ENCODE measurements around the gene KLRC3.

GRCh38 chr12:10374624-10375018 lies 45.8 kb downstream of the KLRC3 start:
- no peak for TF ChIP-seq ZNF280B (CRISPR knock-in tag; IDR thresholded peaks at IDR 0.05; ENCODE audit: borderline replicate concordance)
- TF ChIP-seq ZNF629 (CRISPR knock-in tag; conservative IDR thresholded peaks at IDR 0.05), result no peak
- no peak for TF ChIP-seq ZNF331 (CRISPR knock-in tag; IDR thresholded peaks at IDR 0.05)
- TF ChIP-seq, protein P1, sequence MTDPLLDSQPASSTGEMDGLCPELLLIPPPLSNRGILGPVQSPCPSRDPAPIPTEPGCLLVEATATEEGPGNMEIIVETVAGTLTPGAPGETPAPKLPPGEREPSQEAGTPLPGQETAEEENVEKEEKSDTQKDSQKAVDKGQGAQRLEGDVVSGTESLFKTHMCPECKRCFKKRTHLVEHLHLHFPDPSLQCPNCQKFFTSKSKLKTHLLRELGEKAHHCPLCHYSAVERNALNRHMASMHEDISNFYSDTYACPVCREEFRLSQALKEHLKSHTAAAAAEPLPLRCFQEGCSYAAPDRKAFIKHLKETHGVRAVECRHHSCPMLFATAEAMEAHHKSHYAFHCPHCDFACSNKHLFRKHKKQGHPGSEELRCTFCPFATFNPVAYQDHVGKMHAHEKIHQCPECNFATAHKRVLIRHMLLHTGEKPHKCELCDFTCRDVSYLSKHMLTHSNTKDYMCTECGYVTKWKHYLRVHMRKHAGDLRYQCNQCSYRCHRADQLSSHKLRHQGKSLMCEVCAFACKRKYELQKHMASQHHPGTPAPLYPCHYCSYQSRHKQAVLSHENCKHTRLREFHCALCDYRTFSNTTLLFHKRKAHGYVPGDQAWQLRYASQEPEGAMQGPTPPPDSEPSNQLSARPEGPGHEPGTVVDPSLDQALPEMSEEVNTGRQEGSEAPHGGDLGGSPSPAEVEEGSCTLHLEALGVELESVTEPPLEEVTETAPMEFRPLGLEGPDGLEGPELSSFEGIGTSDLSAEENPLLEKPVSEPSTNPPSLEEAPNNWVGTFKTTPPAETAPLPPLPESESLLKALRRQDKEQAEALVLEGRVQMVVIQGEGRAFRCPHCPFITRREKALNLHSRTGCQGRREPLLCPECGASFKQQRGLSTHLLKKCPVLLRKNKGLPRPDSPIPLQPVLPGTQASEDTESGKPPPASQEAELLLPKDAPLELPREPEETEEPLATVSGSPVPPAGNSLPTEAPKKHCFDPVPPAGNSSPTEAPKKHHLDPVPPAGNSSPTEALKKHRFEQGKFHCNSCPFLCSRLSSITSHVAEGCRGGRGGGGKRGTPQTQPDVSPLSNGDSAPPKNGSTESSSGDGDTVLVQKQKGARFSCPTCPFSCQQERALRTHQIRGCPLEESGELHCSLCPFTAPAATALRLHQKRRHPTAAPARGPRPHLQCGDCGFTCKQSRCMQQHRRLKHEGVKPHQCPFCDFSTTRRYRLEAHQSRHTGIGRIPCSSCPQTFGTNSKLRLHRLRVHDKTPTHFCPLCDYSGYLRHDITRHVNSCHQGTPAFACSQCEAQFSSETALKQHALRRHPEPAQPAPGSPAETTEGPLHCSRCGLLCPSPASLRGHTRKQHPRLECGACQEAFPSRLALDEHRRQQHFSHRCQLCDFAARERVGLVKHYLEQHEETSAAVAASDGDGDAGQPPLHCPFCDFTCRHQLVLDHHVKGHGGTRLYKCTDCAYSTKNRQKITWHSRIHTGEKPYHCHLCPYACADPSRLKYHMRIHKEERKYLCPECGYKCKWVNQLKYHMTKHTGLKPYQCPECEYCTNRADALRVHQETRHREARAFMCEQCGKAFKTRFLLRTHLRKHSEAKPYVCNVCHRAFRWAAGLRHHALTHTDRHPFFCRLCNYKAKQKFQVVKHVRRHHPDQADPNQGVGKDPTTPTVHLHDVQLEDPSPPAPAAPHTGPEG (CRISPR knock-in tag; IDR thresholded peaks at IDR 0.05), result no peak
- TF ChIP-seq REST (IDR thresholded peaks at IDR 0.05; ENCODE audit: borderline replicate concordance in 1 of 2, low read depth in 1 of 2, low read length in 2 of 2), result no peak
- no peak for TF ChIP-seq RAD21 (CRISPR knock-in tag; IDR thresholded peaks at IDR 0.05)
- no peak for TF ChIP-seq DZIP1 (CRISPR knock-in tag; IDR thresholded peaks at IDR 0.05)
- no peak for TF ChIP-seq ZSCAN12 (CRISPR knock-in tag; IDR thresholded peaks at IDR 0.05)
- TF ChIP-seq HNRNPH1 (optimal IDR thresholded peaks at IDR 0.05; ENCODE audit: low read depth, low read length), result no peak
- no peak for TF ChIP-seq BHLHE40 (IDR thresholded peaks at IDR 0.05; ENCODE audit: low read length)
- TF ChIP-seq ZMYM2 (CRISPR knock-in tag; IDR thresholded peaks at IDR 0.05), result no peak
- TF ChIP-seq CBX5 (CRISPR knock-in tag; IDR thresholded peaks at IDR 0.05; ENCODE audit: borderline replicate concordance), result no peak

Measured in HepG2 (cell line).